HK-2 (cell line): Measurements from ENCODE around the gene SPATA3.

ENCODE experiments used
- DNase-seq: peaks from one replicate; pipeline ENCODE4 v3.0.0-alpha.2; 2018; ENCODE audit not compliant: unreplicated experiment

SPATA3 gene

GRCh38 chr2:230995821-230996220 is at the start of gene SPATA3:
Gene SPATA3, plus strand, starts transcription at chr2:230996121. Its CDS starts 113 bp downstream, at chr2:230996234.
- no peak for DNase-seq

GRCh38 chr2:230946429-230947234 is 49.3 kb upstream of the SPATA3 start:
- DNase-seq = no peak

GRCh38 chr2:230947235-230947576 is 48.7 kb upstream of the SPATA3 start:
- DNase-seq = no peak

GRCh38 chr2:230947908-230948365 is 48.0 kb upstream of the SPATA3 start:
- DNase-seq = no peak

- DNase-seq = no peak
Observed at GRCh38 chr2:230949966-230950873, 45.7 kb upstream of the SPATA3 start.

- DNase-seq = no peak
Observed at GRCh38 chr2:230950874-230951339, 45.0 kb upstream of the SPATA3 start.

GRCh38 chr2:230951396-230951795 is 44.5 kb upstream of the SPATA3 start:
- DNase-seq = no peak

- DNase-seq = no peak
Observed at GRCh38 chr2:230952226-230952956, 43.5 kb upstream of the SPATA3 start.

GRCh38 chr2:230953845-230954244 is 42.1 kb upstream of the SPATA3 start:
- peak; percentile 66 for DNase-seq

- DNase-seq = no peak
Observed at GRCh38 chr2:230954746-230955145, 41.2 kb upstream of the SPATA3 start.

GRCh38 chr2:230955163-230955737 is 40.7 kb upstream of the SPATA3 start:
- DNase-seq = no peak

- DNase-seq = peak; percentile 50
Observed at GRCh38 chr2:230956827-230957755, 38.8 kb upstream of the SPATA3 start.

GRCh38 chr2:230957756-230958391 is 38.0 kb upstream of the SPATA3 start:
- DNase-seq = no peak

GRCh38 chr2:230958820-230959756 is 36.8 kb upstream of the SPATA3 start:
- no peak for DNase-seq

- DNase-seq = no peak
Observed at GRCh38 chr2:230960026-230960425, 35.9 kb upstream of the SPATA3 start.

- DNase-seq = no peak
Observed at GRCh38 chr2:230961091-230961491, 34.8 kb upstream of the SPATA3 start.

GRCh38 chr2:230964136-230964730 is 31.7 kb upstream of the SPATA3 start:
- DNase-seq = no peak

- DNase-seq = no peak
Observed at GRCh38 chr2:230967113-230967512, 28.8 kb upstream of the SPATA3 start.
